GM18498 (cell line): Measurements from ENCODE around the gene SPNS2.

Experiments
- ATAC-seq: cut with Tn5 transposase; IDR thresholded peaks from one replicate; pipeline ENCODE4 v1.9.1; 2021; ENCODE audit warnings: mild to moderate bottlenecking, moderate library complexity; ENCODE audit not compliant: unreplicated experiment

Gene SPNS2

GRCh38 chr17:4548721-4549531 is 50.2 kb downstream of the SPNS2 start:
- ATAC-seq: no peak

GRCh38 chr17:4549781-4550533 is 51.3 kb downstream of the SPNS2 start:
- no peak for ATAC-seq

- no peak for ATAC-seq
These were observed 51.9 kb downstream of the SPNS2 start for GRCh38 chr17:4550534-4551039.

GRCh38 chr17:4551141-4551540 is 52.5 kb downstream of the SPNS2 start:
- ATAC-seq: no peak

- ATAC-seq: no peak
These were observed 53.3 kb downstream of the SPNS2 start for GRCh38 chr17:4551796-4552525.

GRCh38 chr17:4553669-4554068 is 55.0 kb downstream of the SPNS2 start:
- no peak for ATAC-seq

- ATAC-seq: peak; percentile 4
These were observed 55.8 kb downstream of the SPNS2 start for GRCh38 chr17:4554441-4554996.

GRCh38 chr17:4554997-4555799 is 56.5 kb downstream of the SPNS2 start, which contains the start of gene MYBBP1A:
TSS of gene MYBBP1A (minus strand) at chr17:4555384. CDS start at chr17:4555324, 60 bp downstream.
- peak; percentile 88 for ATAC-seq

GRCh38 chr17:4555873-4556759 is 57.4 kb downstream of the SPNS2 start:
- ATAC-seq: no peak

GRCh38 chr17:4556996-4557395 is 58.3 kb downstream of the SPNS2 start:
- no peak for ATAC-seq

- no peak for ATAC-seq
These were observed 59.1 kb downstream of the SPNS2 start for GRCh38 chr17:4557626-4558346.

GRCh38 chr17:4558347-4558971 is 59.8 kb downstream of the SPNS2 start:
- ATAC-seq: no peak

GRCh38 chr17:4559139-4559791 is 60.6 kb downstream of the SPNS2 start:
- no peak for ATAC-seq

GRCh38 chr17:4559966-4560365 is 61.3 kb downstream of the SPNS2 start:
- no peak for ATAC-seq

- no peak for ATAC-seq
These were observed 61.7 kb downstream of the SPNS2 start, which contains the start of gene GGT6 for GRCh38 chr17:4560421-4560820. TSS of gene GGT6 (minus strand) at chr17:4560577. CDS start at chr17:4560521, 56 bp downstream.

GRCh38 chr17:4560837-4561256 is 62.2 kb downstream of the SPNS2 start:
- ATAC-seq: no peak
